ENCODE data around the gene OR10X1.

GRCh38 chr1:158552296-158552695 lies 27.4 kb downstream of the OR10X1 start:
- TF ChIP-seq, protein P1, sequence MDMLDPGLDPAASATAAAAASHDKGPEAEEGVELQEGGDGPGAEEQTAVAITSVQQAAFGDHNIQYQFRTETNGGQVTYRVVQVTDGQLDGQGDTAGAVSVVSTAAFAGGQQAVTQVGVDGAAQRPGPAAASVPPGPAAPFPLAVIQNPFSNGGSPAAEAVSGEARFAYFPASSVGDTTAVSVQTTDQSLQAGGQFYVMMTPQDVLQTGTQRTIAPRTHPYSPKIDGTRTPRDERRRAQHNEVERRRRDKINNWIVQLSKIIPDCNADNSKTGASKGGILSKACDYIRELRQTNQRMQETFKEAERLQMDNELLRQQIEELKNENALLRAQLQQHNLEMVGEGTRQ (IDR thresholded peaks at IDR 0.05; ENCODE audit: low read depth, low read length): no peak
- TF ChIP-seq, protein P2, sequence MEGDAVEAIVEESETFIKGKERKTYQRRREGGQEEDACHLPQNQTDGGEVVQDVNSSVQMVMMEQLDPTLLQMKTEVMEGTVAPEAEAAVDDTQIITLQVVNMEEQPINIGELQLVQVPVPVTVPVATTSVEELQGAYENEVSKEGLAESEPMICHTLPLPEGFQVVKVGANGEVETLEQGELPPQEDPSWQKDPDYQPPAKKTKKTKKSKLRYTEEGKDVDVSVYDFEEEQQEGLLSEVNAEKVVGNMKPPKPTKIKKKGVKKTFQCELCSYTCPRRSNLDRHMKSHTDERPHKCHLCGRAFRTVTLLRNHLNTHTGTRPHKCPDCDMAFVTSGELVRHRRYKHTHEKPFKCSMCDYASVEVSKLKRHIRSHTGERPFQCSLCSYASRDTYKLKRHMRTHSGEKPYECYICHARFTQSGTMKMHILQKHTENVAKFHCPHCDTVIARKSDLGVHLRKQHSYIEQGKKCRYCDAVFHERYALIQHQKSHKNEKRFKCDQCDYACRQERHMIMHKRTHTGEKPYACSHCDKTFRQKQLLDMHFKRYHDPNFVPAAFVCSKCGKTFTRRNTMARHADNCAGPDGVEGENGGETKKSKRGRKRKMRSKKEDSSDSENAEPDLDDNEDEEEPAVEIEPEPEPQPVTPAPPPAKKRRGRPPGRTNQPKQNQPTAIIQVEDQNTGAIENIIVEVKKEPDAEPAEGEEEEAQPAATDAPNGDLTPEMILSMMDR (conservative IDR thresholded peaks at IDR 0.05; ENCODE audit: low read depth, low read length): no peak
- TF ChIP-seq MAZ (IDR thresholded peaks at IDR 0.05; ENCODE audit: borderline replicate concordance, low read depth, low read length) (no peak), MXI1 (IDR thresholded peaks at IDR 0.05; ENCODE audit: borderline replicate concordance, low read depth, low read length) (no peak), RAD21 (IDR thresholded peaks at IDR 0.05; ENCODE audit: low read length) (no peak), POLR2A (IDR thresholded peaks at IDR 0.05; ENCODE audit: low read depth, low read length) (no peak)
